Activated CD8-positive, alpha-beta memory T cell treated with anti-CD3 and anti-CD28 coated beads, Interleukin-2, amount 50 U/mL, for 48 hours (primary cell): ENCODE results near the gene NRP2.

ENCODE experiments used
- DNase-seq: peaks from one replicate; pipeline ENCODE4 v3.0.0-alpha.2; 2020

The NRP2 gene

GRCh38 chr2:205781244-205781931, 99.1 kb downstream of the NRP2 start:
- DNase-seq: no peak

GRCh38 chr2:205782941-205783340, 100.6 kb downstream of the NRP2 start:
- no peak for DNase-seq

GRCh38 chr2:205783872-205784499, 101.7 kb downstream of the NRP2 start:
- no peak for DNase-seq

GRCh38 chr2:205785507-205786260, 103.4 kb downstream of the NRP2 start:
- no peak for DNase-seq

- DNase-seq: no peak
Observed at GRCh38 chr2:205786976-205787375, 104.7 kb downstream of the NRP2 start.

- no peak for DNase-seq
Observed at GRCh38 chr2:205787761-205788160, 105.5 kb downstream of the NRP2 start.

GRCh38 chr2:205789906-205790305, 107.6 kb downstream of the NRP2 start:
- no peak for DNase-seq

- DNase-seq: no peak
Observed at GRCh38 chr2:205792908-205793307, 110.6 kb downstream of the NRP2 start.

- DNase-seq: no peak
Observed at GRCh38 chr2:205796805-205797313, 114.6 kb downstream of the NRP2 start.

GRCh38 chr2:205797866-205798265, 115.6 kb downstream of the NRP2 start:
- DNase-seq: no peak

- no peak for DNase-seq
Observed at GRCh38 chr2:205800224-205800623, 117.9 kb downstream of the NRP2 start.

- no peak for DNase-seq
Observed at GRCh38 chr2:205800773-205801172, 118.5 kb downstream of the NRP2 start.

GRCh38 chr2:205802065-205802464, 119.8 kb downstream of the NRP2 start:
- DNase-seq: no peak

- DNase-seq: no peak
Observed at GRCh38 chr2:205802941-205803340, 120.6 kb downstream of the NRP2 start.

GRCh38 chr2:205803500-205803899, 121.2 kb downstream of the NRP2 start:
- DNase-seq: no peak

- DNase-seq: no peak
Observed at GRCh38 chr2:205805136-205805535, 122.8 kb downstream of the NRP2 start.

- DNase-seq: no peak
Observed at GRCh38 chr2:205806143-205806905, 124.0 kb downstream of the NRP2 start.

GRCh38 chr2:205807229-205807628, 124.9 kb downstream of the NRP2 start:
- no peak for DNase-seq

- no peak for DNase-seq
Observed at GRCh38 chr2:205807758-205808157, 125.5 kb downstream of the NRP2 start.

GRCh38 chr2:205808486-205809121, 126.3 kb downstream of the NRP2 start:
- no peak for DNase-seq

- no peak for DNase-seq
Observed at GRCh38 chr2:205811387-205811786, 129.1 kb downstream of the NRP2 start.

- no peak for DNase-seq
Observed at GRCh38 chr2:205814039-205814364, 131.7 kb downstream of the NRP2 start.

GRCh38 chr2:205815673-205816072, 133.4 kb downstream of the NRP2 start:
- DNase-seq: no peak
